HG03457 (cell line): ENCODE results near the gene SV2B.
"Not testable (repeated sequence)": the region's sequence is repeated elsewhere in the genome, so short reads cannot be mapped to it uniquely, and the experiment has no call there.

Experiments used
- ATAC-seq: cut with Tn5 transposase; IDR thresholded peaks from one replicate; pipeline ENCODE4 v1.9.1; 2021; ENCODE audit warnings: moderate number of reproducible peaks; ENCODE audit not compliant: unreplicated experiment

The SV2B gene

GRCh38 chr15:91304210-91304609 lies 204.2 kb downstream of the SV2B start:
- ATAC-seq, result no peak

- ATAC-seq, result no peak
Observed at GRCh38 chr15:91304786-91305185, 204.7 kb downstream of the SV2B start.

GRCh38 chr15:91306144-91306543 lies 206.1 kb downstream of the SV2B start:
- ATAC-seq, result no peak

GRCh38 chr15:91307601-91308000 lies 207.5 kb downstream of the SV2B start:
- no peak for ATAC-seq

- no peak for ATAC-seq
Observed at GRCh38 chr15:91308199-91308598, 208.1 kb downstream of the SV2B start.

- ATAC-seq, result no peak
Observed at GRCh38 chr15:91308855-91309254, 208.8 kb downstream of the SV2B start.

GRCh38 chr15:91311986-91312385 lies 211.9 kb downstream of the SV2B start:
- ATAC-seq, result no peak

- no peak for ATAC-seq
Observed at GRCh38 chr15:91316126-91316525, 216.1 kb downstream of the SV2B start.

- ATAC-seq, result no peak
Observed at GRCh38 chr15:91318516-91318915, 218.5 kb downstream of the SV2B start.

- ATAC-seq, result no peak
Observed at GRCh38 chr15:91318931-91319330, 218.9 kb downstream of the SV2B start.

GRCh38 chr15:91319371-91320059 lies 219.5 kb downstream of the SV2B start:
- no peak for ATAC-seq

- no peak for ATAC-seq
Observed at GRCh38 chr15:91320101-91320500, 220.0 kb downstream of the SV2B start.

- no peak for ATAC-seq
Observed at GRCh38 chr15:91329914-91330313, 229.9 kb downstream of the SV2B start.

- no peak for ATAC-seq
Observed at GRCh38 chr15:91331581-91331980, 231.5 kb downstream of the SV2B start.

GRCh38 chr15:91335702-91336101 lies 235.6 kb downstream of the SV2B start:
- ATAC-seq, result no peak

- ATAC-seq, result no peak
Observed at GRCh38 chr15:91336687-91337086, 236.6 kb downstream of the SV2B start.

GRCh38 chr15:91338766-91339165 lies 238.7 kb downstream of the SV2B start:
- ATAC-seq, result no peak

- ATAC-seq, result no peak
Observed at GRCh38 chr15:91342097-91342496, 242.0 kb downstream of the SV2B start.

GRCh38 chr15:91344912-91345311 lies 244.9 kb downstream of the SV2B start:
- ATAC-seq, result not testable (repeated sequence)

- no peak for ATAC-seq
Observed at GRCh38 chr15:91345736-91346135, 245.7 kb downstream of the SV2B start.

GRCh38 chr15:91346259-91346658 lies 246.2 kb downstream of the SV2B start:
- no peak for ATAC-seq

GRCh38 chr15:91348752-91349500 lies 248.9 kb downstream of the SV2B start:
- ATAC-seq, result no peak
